Stimulated activated CD4-positive, alpha-beta T cell treated with anti-CD3 and anti-CD28 coated beads, TNF-alpha, amount 100 ng/mL, for 4 hours (primary cell): Measurements from ENCODE around the gene ERF.

ENCODE experiments used
- DNase-seq, 3 experiments: peaks; one replicate each; pipeline ENCODE4 v3.0.0-alpha.2; 2020; ENCODE audit warnings: low read depth in 3 of 3

ERF gene

DNA sequence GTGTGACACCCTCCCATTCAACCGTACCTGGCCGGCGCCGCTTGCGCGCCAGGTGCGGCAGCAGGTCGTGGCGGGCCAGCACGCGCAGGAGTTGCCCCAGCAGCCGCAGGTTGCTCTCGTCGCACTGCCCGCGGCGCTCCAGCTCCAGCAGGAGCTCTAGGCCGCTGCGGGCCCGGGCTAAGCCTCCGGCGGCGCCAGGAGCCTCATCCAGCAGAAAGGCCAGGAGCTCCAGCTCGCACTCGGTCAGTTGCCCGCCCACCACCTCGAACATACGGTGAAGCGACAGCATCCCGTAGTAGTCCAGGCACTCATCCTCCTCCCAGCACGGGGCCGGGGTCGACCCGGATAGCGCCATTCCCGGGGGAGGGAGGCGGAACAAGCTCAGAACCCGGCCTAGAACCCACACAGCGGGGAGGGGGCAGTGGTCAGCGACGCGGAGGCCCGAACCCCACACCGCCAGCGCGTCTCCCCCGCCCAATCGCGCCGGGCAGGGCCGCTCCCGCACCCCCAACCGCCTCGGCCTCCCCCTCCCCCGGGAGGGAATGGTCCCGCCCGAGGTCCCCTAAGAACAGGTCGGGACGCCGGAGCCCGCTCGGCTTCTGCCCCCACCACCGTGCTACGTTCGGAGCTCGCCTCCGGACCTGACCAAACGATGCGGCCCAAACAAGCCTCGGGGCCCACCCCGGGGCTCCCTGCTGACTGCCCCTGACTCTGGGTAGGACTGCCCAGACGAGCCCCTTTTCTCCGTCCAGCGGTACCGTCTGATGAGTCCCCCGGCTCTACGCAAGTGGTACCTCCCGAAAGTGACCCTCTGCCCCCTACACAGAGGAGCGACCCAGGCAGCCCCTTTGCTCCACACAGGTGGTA lies 38.0 kb downstream of the ERF start:
- no peak for DNase-seq

DNA sequence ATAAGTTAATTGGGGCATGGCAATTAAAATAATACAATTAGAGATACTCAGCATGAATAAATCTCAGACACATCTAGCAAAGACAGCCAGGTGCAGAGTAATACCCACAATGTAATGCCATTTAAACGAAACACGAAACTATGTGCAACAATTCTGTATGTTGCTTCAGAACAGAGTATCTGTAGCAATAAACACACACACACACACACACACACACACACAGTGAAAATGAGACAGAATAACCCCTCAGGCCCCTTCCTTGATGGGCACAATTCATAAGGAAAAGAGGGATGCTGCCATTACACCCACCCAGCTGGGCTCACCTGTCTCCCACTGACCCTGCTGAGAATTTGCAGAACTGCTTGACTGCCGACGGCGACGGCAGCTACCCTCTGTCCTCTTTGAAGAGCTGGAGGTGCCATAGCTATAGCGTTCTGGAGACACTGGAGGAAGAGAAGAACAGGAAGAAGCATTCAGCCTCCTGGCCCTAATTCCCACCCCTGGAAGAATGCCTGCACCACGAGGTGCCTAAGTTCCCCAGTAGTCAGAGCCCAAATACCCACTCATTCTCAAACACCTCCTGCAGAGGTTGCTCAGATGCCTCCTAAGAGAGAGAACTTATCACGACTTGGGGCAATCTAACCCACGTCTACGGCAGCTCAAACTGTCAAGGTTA lies 40.0 kb downstream of the ERF start:
- no peak for DNase-seq

GRCh38 chr19:42212886-42213285 lies 42.0 kb downstream of the ERF start:
- DNase-seq: no peak

- DNase-seq: no peak
Measured at GRCh38 chr19:42208612-42209011, 46.3 kb downstream of the ERF start.

DNA sequence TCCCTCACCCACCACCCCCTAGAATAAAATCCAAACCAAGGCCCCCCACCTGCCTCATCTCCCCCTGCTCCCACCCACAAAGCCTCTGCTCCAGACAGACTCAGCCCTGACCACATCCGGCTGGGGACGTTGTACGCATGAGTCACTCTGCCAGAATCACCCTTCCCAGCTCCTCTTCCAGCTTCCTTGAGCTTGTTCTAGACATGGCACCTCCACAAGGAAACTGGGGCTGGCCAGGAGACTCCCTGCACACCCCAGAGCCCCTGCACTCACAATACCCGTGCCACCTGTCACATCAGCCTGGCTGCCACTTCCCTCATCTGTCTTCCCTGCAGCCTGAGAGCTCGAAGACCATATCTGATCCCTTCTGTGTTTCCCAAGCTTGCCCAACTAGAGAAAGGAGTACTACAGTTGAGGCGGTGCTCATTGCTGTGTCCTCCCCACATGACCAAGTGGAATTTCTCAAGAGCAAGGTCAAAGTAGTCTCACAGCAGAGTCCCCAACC lies 47.1 kb downstream of the ERF start:
- no peak for DNase-seq

DNA sequence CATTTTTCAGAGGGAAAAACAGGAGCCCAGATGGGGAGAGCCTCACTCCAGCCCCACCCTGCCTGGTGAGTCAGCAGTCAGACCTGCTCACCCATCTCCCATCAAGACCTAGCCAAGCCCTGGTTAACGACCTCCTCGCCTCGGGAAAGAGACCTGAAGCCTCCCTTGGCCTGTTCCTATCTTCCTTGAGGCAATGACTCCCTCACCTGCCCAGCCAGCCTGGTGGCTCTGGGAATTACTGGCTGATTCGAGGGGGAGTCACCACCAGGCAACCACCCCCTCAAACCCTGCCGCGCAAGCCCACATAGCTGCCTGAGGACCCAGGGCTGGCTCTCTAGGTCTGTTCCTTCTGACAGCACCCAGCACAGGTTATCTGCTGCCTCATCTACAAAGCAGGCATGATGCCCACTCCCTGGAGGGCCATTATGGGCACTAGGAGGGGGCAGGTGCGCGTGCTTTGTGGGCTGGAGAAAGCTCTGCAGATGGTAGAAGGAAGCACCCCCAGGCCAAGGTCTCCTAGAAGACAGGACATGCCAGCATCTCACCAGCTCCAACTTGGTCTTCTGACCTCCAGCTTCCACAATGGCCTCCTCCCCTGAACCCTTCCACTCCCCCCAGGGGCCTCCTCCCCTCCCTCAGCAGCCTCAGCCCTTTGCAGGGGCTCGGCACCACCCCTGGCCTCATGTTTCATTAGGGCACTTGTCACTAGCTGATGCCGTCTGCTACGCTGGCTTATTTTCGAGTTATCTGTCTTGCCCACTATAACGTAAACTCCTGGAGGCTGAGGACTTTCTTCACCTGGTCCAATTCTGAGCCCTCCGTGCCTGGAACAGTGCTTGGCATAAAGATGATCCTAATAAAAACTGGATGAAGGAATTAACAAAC lies 47.8 kb downstream of the ERF start:
- DNase-seq: no peak

DNA sequence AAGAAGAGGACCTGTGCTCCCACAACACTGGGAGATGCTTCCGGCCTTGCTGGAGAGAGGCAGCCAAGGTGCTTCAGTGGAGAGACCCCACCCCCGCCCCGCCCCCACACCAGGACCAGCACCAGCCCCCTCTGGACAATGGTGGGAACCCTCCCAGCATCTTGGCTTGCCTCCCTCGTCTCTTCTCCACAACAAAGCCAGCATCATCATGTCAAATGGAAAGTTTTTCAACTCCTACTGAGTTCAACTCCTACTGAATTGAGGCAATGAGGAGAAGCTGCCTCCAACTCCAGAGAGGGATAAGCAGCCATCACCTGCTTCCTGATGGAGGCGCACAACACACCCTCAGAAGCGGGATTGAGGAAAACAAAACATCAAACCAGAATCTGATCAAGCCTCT lies 50.3 kb downstream of the ERF start:
- DNase-seq: no peak

GRCh38 chr19:42203700-42204099 lies 51.2 kb downstream of the ERF start:
- no peak for DNase-seq

- no peak for DNase-seq
Measured at GRCh38 chr19:42202290-42202880, 52.5 kb downstream of the ERF start.

DNA sequence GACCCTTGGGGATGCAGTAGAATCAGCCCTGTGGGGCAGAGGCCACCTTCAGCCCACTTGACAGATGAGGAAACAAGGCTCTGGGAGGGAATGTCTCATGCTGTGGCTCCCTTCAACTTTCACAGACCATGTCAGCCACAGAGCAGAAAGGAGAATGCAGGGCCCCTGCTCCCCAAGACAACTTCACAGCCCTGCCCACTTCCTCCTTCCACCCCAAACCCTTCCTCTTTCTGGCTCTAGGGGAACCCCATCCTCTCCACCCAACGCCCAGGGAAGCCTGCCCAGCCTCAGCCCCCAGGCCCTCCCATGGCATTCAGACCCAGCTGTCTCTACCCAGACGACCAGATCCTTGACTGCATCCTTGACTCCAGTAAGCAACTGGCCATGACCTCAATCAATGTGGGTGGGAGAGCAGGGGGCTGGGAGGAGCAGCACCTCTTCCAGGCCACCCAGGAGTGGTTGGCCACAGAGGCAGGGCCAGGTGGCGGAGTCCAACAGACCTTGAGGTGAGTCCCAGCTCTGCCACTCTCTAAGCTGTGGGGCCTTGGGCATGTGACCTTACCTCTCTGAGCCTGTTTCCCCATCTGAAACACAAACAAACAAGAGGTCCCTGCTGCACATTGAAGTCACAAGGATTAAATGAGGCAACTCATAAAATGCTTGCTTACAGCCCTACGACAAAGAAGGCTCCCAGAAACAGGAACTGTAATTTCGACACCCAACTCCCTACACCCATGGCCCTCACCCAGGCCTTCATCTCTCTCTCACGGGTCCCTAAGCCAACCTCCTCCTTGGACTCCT lies 53.2 kb downstream of the ERF start:
- DNase-seq: peak in 1 of 3 experiments; percentile 13

- no peak for DNase-seq
Measured at GRCh38 chr19:42200116-42200715, 54.7 kb downstream of the ERF start.

GRCh38 chr19:42199440-42200115 lies 55.4 kb downstream of the ERF start:
- DNase-seq: no peak

GRCh38 chr19:42198676-42199439 lies 56.1 kb downstream of the ERF start:
- peak in 1 of 3 experiments; percentile 31 for DNase-seq
